Smooth muscle cell (in vitro differentiated cells): ENCODE data around the gene FA2H. TPM values are rescaled to one million over a fixed set of nuclear protein-coding genes. Genes with fewer than 3 reads are reported as not detected.

Source experiments
- DNase-seq: peaks from one replicate; lab custom pipeline; 2025; ENCODE audit not compliant: unreplicated experiment; lab: John Stamatoyannopoulos, UW
- H2AFZ ChIP-seq: fragments of 200-600 bp; sonication (generic); 2 replicates; pipeline ENCODE4 v1.6.0; 2016; ENCODE audit warnings: antibody characterized with exemption, low read depth, mild to moderate bottlenecking
- H3F3A ChIP-seq: fragments of 200-600 bp; sonication (generic); 2 replicates; pipeline ENCODE4 v1.6.0; 2017; ENCODE audit warnings: antibody characterized with exemption, low read depth
- H3K27ac ChIP-seq: fragments of 200-600 bp; sonication (generic); 2 replicates; pipeline ENCODE4 v1.5.1; 2016; ENCODE audit warnings: low read depth, mild to moderate bottlenecking
- H3K27me3 ChIP-seq: fragments of 200-600 bp; sonication (generic); 2 replicates; pipeline ENCODE4 v1.6.1; 2016; ENCODE audit warnings: low read depth, mild to moderate bottlenecking
- H3K36me3 ChIP-seq: fragments of 200-600 bp; sonication (generic); 2 replicates; pipeline ENCODE4 v1.5.1; 2016; ENCODE audit warnings: low read depth
- H3K4me1 ChIP-seq: fragments of 200-600 bp; sonication (generic); 2 replicates; pipeline ENCODE4 v1.5.1; 2016; ENCODE audit warnings: low read depth
- H3K4me2 ChIP-seq: fragments of 200-600 bp; sonication (generic); 2 replicates; pipeline ENCODE4 v1.6.0; 2016; ENCODE audit warnings: mild to moderate bottlenecking
- H3K4me3 ChIP-seq: fragments of 200-600 bp; sonication (generic); 2 replicates; pipeline ENCODE4 v1.5.1; 2016; ENCODE audit warnings: mild to moderate bottlenecking
- H3K79me2 ChIP-seq: fragments of 200-600 bp; sonication (generic); 2 replicates; pipeline ENCODE4 v1.6.0; 2016; ENCODE audit warnings: low read depth, mild to moderate bottlenecking
- H3K9ac ChIP-seq: fragments of 200-600 bp; sonication (generic); 2 replicates; pipeline ENCODE4 v1.6.0; 2016; ENCODE audit warnings: low read depth
- H3K9me3 ChIP-seq: fragments of 200-600 bp; sonication (generic); replicated peaks from 2 replicates; pipeline ENCODE4 v1.5.1; 2016; ENCODE audit warnings: low read depth
- H4K20me1 ChIP-seq: fragments of 200-600 bp; sonication (generic); 2 replicates; pipeline ENCODE4 v1.6.0; 2016; ENCODE audit warnings: low read depth
- WGBS: methylation state at CpG from one replicate; pipeline ENCODE4 v1.1.7; 2016; ENCODE audit warnings: low lambda C conversion rate; 5-methylcytosine and 5-hydroxymethylcytosine counted together
- polyA plus RNA-seq: library from polyadenylated mRNA; unstranded; fragments of >200 nt; fragmentation: Nextera tagmentation; extraction: Ambion mirVana; gene quantifications from 2 replicates; pipeline ENCODE4 v1.2.1, GENCODE V29; 2016
- total RNA-seq: library from RNA; depleted of rRNA; stranded (reverse); fragments of >200 nt; gene quantifications from 2 replicates; pipeline ENCODE4 v1.2.3, GENCODE V29; 2014
- TF ChIP-seq, protein P1 (sequence below): fragments of 200-600 bp; sonication (generic); IDR thresholded peaks from 2 replicates; pipeline ENCODE4 v1.5.1; 2017; ENCODE audit warnings: borderline replicate concordance, mild to moderate bottlenecking, antibody characterized with exemption; ENCODE audit not compliant: insufficient read depth, poor library complexity, severe bottlenecking

Gene FA2H
- total and polyA plus RNA-seq, 2 experiments from 2014 or later = not detected

DNA sequence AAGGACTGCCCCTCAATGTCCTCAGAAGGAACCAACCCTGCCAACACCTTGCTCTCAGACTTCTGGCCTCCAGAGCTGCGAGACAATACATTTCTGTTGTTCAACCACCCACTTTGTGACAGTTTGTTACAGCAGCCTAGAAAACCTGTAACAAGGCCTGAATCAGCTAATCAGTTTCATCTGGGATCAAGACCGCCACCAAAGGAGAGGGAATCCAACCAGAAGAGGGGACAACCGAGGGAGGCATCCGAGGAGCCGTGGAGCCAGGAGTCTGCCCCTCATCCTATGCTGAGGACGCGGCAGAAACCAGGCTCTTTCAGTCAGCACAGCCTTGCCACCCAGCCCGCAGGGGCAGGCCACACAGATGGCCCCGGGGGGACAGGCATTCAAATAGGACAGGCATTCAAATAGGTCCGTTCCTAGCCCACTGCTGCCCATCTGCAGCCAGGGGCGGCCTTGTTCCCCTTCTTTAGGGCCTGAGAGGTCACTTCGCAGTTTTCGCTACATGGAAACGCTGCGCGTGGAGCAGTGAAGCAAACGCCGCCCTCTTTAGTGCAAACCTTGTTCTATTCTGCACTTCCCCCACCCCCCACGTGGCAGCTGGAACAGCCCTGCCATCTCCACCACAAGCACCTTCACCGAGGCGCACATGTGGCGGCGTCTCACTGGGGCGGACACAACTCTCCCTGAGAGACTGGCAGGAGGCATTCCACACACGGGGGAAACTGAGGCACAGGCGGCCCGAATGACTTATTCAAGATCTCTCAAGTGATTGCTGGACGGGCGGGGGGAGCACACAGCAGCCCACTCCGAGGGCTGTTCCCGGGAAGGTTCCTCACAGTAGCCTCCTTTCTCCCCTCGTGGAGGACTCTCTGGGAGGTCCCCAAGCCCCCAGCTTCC, 26.7 kb downstream of the FA2H start:
- no peak for DNase-seq
- H3F3A ChIP-seq = no peaks in the 10 kb centered on the region
- H3K79me2 ChIP-seq = no peaks in the 10 kb centered on the region
- no peak overlapping the region for H3K9ac ChIP-seq
- no peak overlapping the region for H3K27ac ChIP-seq
- H4K20me1 ChIP-seq = no peaks in the 10 kb centered on the region
- H3K9me3 ChIP-seq = no peaks in the 10 kb centered on the region
- H3K27me3 ChIP-seq = no peaks in the 10 kb centered on the region
- H3K4me2 ChIP-seq = no peak overlapping the region
- no peak overlapping the region for H3K4me3 ChIP-seq
- TF ChIP-seq, protein P1, sequence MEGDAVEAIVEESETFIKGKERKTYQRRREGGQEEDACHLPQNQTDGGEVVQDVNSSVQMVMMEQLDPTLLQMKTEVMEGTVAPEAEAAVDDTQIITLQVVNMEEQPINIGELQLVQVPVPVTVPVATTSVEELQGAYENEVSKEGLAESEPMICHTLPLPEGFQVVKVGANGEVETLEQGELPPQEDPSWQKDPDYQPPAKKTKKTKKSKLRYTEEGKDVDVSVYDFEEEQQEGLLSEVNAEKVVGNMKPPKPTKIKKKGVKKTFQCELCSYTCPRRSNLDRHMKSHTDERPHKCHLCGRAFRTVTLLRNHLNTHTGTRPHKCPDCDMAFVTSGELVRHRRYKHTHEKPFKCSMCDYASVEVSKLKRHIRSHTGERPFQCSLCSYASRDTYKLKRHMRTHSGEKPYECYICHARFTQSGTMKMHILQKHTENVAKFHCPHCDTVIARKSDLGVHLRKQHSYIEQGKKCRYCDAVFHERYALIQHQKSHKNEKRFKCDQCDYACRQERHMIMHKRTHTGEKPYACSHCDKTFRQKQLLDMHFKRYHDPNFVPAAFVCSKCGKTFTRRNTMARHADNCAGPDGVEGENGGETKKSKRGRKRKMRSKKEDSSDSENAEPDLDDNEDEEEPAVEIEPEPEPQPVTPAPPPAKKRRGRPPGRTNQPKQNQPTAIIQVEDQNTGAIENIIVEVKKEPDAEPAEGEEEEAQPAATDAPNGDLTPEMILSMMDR = no peak
- H3K4me1 ChIP-seq = peaks cover 15% of the 10 kb centered on the region
- WGBS = 93% methylated on average over 32 of the region's 32 CpGs
- no peak overlapping the region for H2AFZ ChIP-seq
- H3K36me3 ChIP-seq = no peaks in the 10 kb centered on the region

DNA sequence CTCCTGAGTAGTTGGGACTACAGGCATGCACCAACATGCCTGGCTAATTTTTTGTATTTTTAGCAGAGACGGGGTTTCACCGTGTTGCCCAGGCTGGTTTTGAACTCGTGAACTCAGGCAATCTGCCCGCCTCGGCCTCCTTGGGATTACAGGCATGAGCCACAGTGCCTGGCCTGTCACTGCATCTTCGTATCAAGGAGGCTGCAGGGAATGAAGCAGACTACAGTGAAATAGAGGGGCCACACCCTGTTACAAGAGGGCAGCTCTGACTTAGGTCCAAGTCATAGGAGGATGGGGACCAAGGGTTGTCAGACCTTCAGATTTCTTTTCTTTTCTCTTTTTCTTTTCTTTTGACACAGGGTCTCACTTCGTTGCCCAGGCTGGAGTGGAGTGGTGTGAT, 28.7 kb downstream of the FA2H start:
- H4K20me1 ChIP-seq = no peaks in the 10 kb centered on the region
- no peaks in the 10 kb centered on the region for H3K79me2 ChIP-seq
- no peaks in the 10 kb centered on the region for H3F3A ChIP-seq
- no peak overlapping the region for H3K9ac ChIP-seq
- H2AFZ ChIP-seq = no peak overlapping the region
- TF ChIP-seq, protein P1 = no peak
- WGBS = 96% methylated on average over 7 of the region's 7 CpGs
- H3K27ac ChIP-seq = no peak overlapping the region
- H3K4me1 ChIP-seq = peaks cover 15% of the 10 kb centered on the region
- no peak for DNase-seq
- no peaks in the 10 kb centered on the region for H3K9me3 ChIP-seq
- H3K4me2 ChIP-seq = no peak overlapping the region
- H3K36me3 ChIP-seq = no peaks in the 10 kb centered on the region
- no peaks in the 10 kb centered on the region for H3K27me3 ChIP-seq
- H3K4me3 ChIP-seq = no peak overlapping the region

DNA sequence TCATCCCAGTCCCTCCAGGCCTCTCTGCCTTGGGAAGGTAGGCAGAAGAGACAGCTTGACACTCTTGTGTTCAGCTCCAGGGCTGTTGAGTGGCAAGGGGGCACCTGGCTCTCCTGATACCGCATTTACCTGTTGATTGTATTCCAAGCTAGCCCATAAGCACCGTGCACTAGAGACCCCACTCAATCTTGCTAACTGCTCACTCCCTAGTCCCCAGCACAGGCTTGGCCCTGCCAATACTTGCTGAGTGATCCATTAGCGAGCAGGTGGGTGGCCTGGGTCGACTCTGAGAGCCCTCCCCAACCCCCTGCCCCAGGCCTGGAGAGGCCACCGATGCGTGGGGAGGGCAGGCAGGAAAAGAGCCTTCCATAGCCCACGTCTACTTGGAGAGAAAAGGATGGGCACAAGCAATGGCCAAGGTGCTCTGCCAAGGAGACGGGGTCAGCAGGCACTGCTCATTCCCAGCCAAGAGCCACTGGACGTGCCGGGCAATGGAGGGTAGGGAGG, 29.5 kb downstream of the FA2H start:
- no peaks in the 10 kb centered on the region for H4K20me1 ChIP-seq
- H3K27me3 ChIP-seq = no peaks in the 10 kb centered on the region
- no peak overlapping the region for H3K9ac ChIP-seq
- H3K36me3 ChIP-seq = no peaks in the 10 kb centered on the region
- H3K4me2 ChIP-seq = no peak overlapping the region
- no peak overlapping the region for H3K27ac ChIP-seq
- H3K4me1 ChIP-seq = peaks cover 12% of the 10 kb centered on the region
- no peak for DNase-seq
- no peaks in the 10 kb centered on the region for H3K79me2 ChIP-seq
- H3K4me3 ChIP-seq = no peak overlapping the region
- TF ChIP-seq, protein P1 = no peak
- H3F3A ChIP-seq = no peaks in the 10 kb centered on the region
- no peak overlapping the region for H2AFZ ChIP-seq
- no peaks in the 10 kb centered on the region for H3K9me3 ChIP-seq
- WGBS = 88% methylated on average over 10 of the region's 10 CpGs
